HG03571 (cell line): ENCODE measurements around the gene ULK1.
A peak's percentile ranks its signal among the peaks of the same experiment; 100 is the strongest.
"Not testable (repeated sequence)": the region's sequence is repeated elsewhere in the genome, so short reads cannot be mapped to it uniquely, and the experiment has no call there.

Source experiments
- ATAC-seq: cut with Tn5 transposase; IDR thresholded peaks from one replicate; pipeline ENCODE4 v1.9.1; 2021; ENCODE audit not compliant: unreplicated experiment

Gene ULK1

GRCh38 chr12:131885076-131885475 lies 9.3 kb upstream of the ULK1 start:
- not testable (repeated sequence) for ATAC-seq

- no peak for ATAC-seq
Observed at GRCh38 chr12:131885543-131886057, 8.8 kb upstream of the ULK1 start.

GRCh38 chr12:131891722-131892121 lies 2.7 kb upstream of the ULK1 start:
- not testable (repeated sequence) for ATAC-seq

GRCh38 chr12:131892711-131893604 lies 1.5 kb upstream of the ULK1 start:
- no peak for ATAC-seq

- ATAC-seq, result no peak
Observed at GRCh38 chr12:131893605-131894312, 663 bp upstream of the ULK1 start.

GRCh38 chr12:131894981-131895639 lies 688 bp downstream of the ULK1 start:
- no peak for ATAC-seq

- no peak for ATAC-seq
Observed at GRCh38 chr12:131895640-131896079, 1.2 kb downstream of the ULK1 start.

- ATAC-seq, result peak; percentile 47
Observed at GRCh38 chr12:131896080-131896810, 1.8 kb downstream of the ULK1 start.

GRCh38 chr12:131896811-131897270 lies 2.4 kb downstream of the ULK1 start:
- no peak for ATAC-seq

- no peak for ATAC-seq
Observed at GRCh38 chr12:131897276-131897675, 2.9 kb downstream of the ULK1 start.

GRCh38 chr12:131897875-131898274 lies 3.5 kb downstream of the ULK1 start:
- ATAC-seq, result no peak

- no peak for ATAC-seq
Observed at GRCh38 chr12:131900397-131900796, 6.0 kb downstream of the ULK1 start.

GRCh38 chr12:131901431-131902331 lies 7.3 kb downstream of the ULK1 start:
- no peak for ATAC-seq

- no peak for ATAC-seq
Observed at GRCh38 chr12:131902332-131903241, 8.2 kb downstream of the ULK1 start.

GRCh38 chr12:131903270-131904255 lies 9.1 kb downstream of the ULK1 start:
- no peak for ATAC-seq

GRCh38 chr12:131904346-131904745 lies 9.9 kb downstream of the ULK1 start:
- ATAC-seq, result no peak

- ATAC-seq, result no peak
Observed at GRCh38 chr12:131905081-131905629, 10.7 kb downstream of the ULK1 start.
